GM12892 (cell line): ENCODE results near the gene ANKS1B.

Experiments
- POLR2A ChIP-seq: IDR thresholded peaks from 2 replicates; pipeline ENCODE4 v1.6.1; 2011; ENCODE audit warnings: low read depth, low read length, control low read depth
- POLR2AphosphoS5 ChIP-seq: IDR thresholded peaks from 2 replicates; pipeline ENCODE4 v1.6.1; 2011; ENCODE audit warnings: low read depth, low read length, control low read depth
- TAF1 ChIP-seq: IDR thresholded peaks from 2 replicates; pipeline ENCODE4 v1.6.1; 2011; ENCODE audit warnings: low read depth, mild to moderate bottlenecking, control low read depth, low read length, borderline replicate concordance

DNA sequence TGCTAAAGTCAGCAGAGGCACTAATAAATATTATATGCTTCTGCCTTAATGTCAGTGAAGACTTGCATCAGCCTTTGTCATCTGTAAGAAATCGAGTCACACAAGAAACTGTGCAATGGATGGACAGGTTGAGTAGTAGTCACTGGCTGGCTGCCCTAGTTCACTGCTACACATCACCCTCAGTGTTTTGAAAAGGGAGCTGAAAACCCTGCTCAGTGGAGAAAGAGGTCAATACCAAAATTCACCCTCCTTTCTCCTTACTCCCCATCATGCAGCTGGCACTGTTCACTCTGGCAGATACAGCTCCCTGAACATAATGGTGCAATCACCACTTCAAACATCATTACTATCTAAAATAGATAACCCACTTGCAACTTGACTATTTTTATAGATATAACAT, 6.6 kb downstream of the ANKS1B start:
- TF ChIP-seq POLR2A (no peak), POLR2AphosphoS5 (no peak), TAF1 (no peak)
